H4 (cell line): ENCODE results near the gene RPE65. TPM values are rescaled to one million over a fixed set of nuclear protein-coding genes. Genes with fewer than 3 reads are reported as not detected.

ENCODE experiments used
- total RNA-seq: library from RNA; depleted of rRNA; stranded (reverse); fragments of >200 nt; shearing (Covaris generic); gene quantifications from 2 replicates; pipeline ENCODE4 v1.2.3, GENCODE V29; 2014; rRNA removed

Gene RPE65
- total RNA-seq, 1 experiment from 2014 or later, result 1.1 TPM

Other genes with a start within 250 kb of the RPE65 start
- 139 and 151 TPM in 2 replicates for gene WLS, start 217.4 kb downstream of the RPE65 start, total RNA-seq
- 53.8 and 81.0 TPM in 2 replicates for gene DEPDC1, start 47.1 kb upstream of the RPE65 start, total RNA-seq